GM18498 (cell line): ENCODE results near the gene HAUS8.

Source experiments
- ATAC-seq: cut with Tn5 transposase; IDR thresholded peaks from one replicate; pipeline ENCODE4 v1.9.1; 2021; ENCODE audit warnings: mild to moderate bottlenecking, moderate library complexity; ENCODE audit not compliant: unreplicated experiment

Gene HAUS8

GRCh38 chr19:17001603-17002183, 73.6 kb downstream of the HAUS8 start:
- no peak for ATAC-seq
